HFFc6 (cell line): Measurements from ENCODE around the gene GNRHR. TPM values are rescaled to one million over a fixed set of nuclear protein-coding genes. Genes with fewer than 3 reads are reported as not detected.

ENCODE experiments used
- DNase-seq: peaks from one replicate; pipeline ENCODE4 v3.0.0-alpha.2; 2018
- H3K27ac Mint-ChIP-seq: 2 replicates; pipeline ENCODE4 v1.8.0; 2020; ENCODE audit warnings: mild to moderate bottlenecking, mixed read lengths
- H3K27me3 Mint-ChIP-seq: 2 replicates; pipeline ENCODE4 v1.8.0; 2021; ENCODE audit warnings: mild to moderate bottlenecking, moderate library complexity, mixed read lengths; ENCODE audit not compliant: insufficient read depth
- H3K36me3 Mint-ChIP-seq: 2 replicates; pipeline ENCODE4 v1.8.0; 2021; ENCODE audit warnings: low read depth, mixed read lengths
- H3K4me1 Mint-ChIP-seq: 2 replicates; pipeline ENCODE4 v1.8.0; 2020; ENCODE audit warnings: low read depth, mixed read lengths
- H3K4me3 Mint-ChIP-seq: 2 replicates; pipeline ENCODE4 v1.8.0; 2020; ENCODE audit warnings: mild to moderate bottlenecking, moderate library complexity, mixed read lengths
- H3K9me3 Mint-ChIP-seq: 2 replicates; pipeline ENCODE4 v1.8.0; 2020; ENCODE audit warnings: mild to moderate bottlenecking, mixed read lengths
- CTCF ChIP-seq: fragments of 200-600 bp; sonication (generic); IDR thresholded peaks from 2 replicates; pipeline ENCODE4 v1.5.0; 2021; ENCODE audit warnings: antibody characterized with exemption, mild to moderate bottlenecking
- total RNA-seq, 6 experiments: library from RNA; stranded (reverse); fragmentation: NEBNext Ultra II Directional; extraction: Animal tissue kit (Norgen Biotek cat#: 25700); gene quantifications; 2 replicates in 1 of 6; 3 replicates in 5 of 6; pipeline ENCODE4 v1.2.3, GENCODE V29; 2021

GNRHR gene
- total RNA-seq, 6 experiments from 2014 or later = not detected

- no peak for DNase-seq
- no peaks in the 10 kb centered on the region for H3K9me3 Mint-ChIP-seq
- no peak overlapping the region for H3K27ac Mint-ChIP-seq
- H3K4me3 Mint-ChIP-seq = no peak overlapping the region
- H3K27me3 Mint-ChIP-seq = no peaks in the 10 kb centered on the region
- H3K36me3 Mint-ChIP-seq = peaks cover 61% of the 10 kb centered on the region
- TF ChIP-seq CTCF = no peak
- peaks cover 52% of the 10 kb centered on the region for H3K4me1 Mint-ChIP-seq
These were observed 62.9 kb downstream of the GNRHR start for GRCh38 chr4:67691328-67691727.

Other genes with a start within 250 kb of the GNRHR start
- gene CENPC, start 208.9 kb downstream of the GNRHR start, total RNA-seq = 1 to 10 TPM; 8.0 to 9.4 (median 9.0) TPM
- not detected for gene STAP1, start 195.7 kb downstream of the GNRHR start, total RNA-seq
- gene UBA6, start 53.2 kb downstream of the GNRHR start, total RNA-seq = 100 to 1,000 TPM in 2 of 6 experiments, 10 to 100 TPM in 4; 84.7 to 137 (median 94.7) TPM
- gene TMPRSS11D, start 129.6 kb upstream of the GNRHR start, total RNA-seq = not detected
- not detected for gene TMPRSS11A, start 209.1 kb upstream of the GNRHR start, total RNA-seq